ENCODE data around the gene ATP2B1. TPM values are rescaled to one million over a fixed set of nuclear protein-coding genes. Genes with fewer than 3 reads are reported as not detected.

The ATP2B1 gene
- total RNA-seq, 1 experiment from 2014 or later, result 48.5 TPM

DNA sequence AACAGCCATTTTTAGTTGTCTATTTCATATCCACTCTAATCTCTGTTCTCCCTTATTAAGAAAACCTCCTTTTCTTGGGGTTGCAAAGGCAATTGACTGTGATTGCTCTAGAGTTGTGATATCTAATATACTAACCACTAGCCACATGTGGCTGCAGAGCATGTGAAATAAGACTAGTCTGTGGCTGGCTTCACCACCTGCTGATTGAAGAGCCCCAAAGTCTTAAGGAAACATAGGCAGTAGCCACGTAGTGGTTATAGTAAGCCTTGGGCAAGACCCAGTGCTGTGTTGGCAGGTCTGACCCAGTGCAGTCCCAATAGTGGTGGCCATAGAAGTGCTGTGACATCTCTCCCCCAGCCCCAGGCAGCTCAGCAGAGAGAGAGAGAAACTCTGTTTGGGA is 28.4 kb upstream of the ATP2B1 start:
- ChIA-PET CTCF (no interaction called here), POLR2A (ENCODE audit: unreplicated experiment) (no interaction called here)
- Histone ChIP-seq H3K9ac (ENCODE audit: low read length) (no peak overlapping the region), H3K27me3 (ENCODE audit: low read length) (no peaks in the 10 kb centered on the region), H3K4me2 (ENCODE audit: low read length) (no peak overlapping the region), H3K79me2 (ENCODE audit: low read length) (no peaks in the 10 kb centered on the region), H3K4me3 (ENCODE audit: low read length) (no peak overlapping the region), H2AFZ (ENCODE audit: low read length) (no peak overlapping the region), H4K20me1 (ENCODE audit: low read length) (no peaks in the 10 kb centered on the region), H3K9me2 (replicated peaks; ENCODE audit: low read length) (no peaks in the 10 kb centered on the region), H3K27ac (ENCODE audit: low read length) (no peak overlapping the region), H3K4me1 (ENCODE audit: insufficient read depth, low read length) (peaks cover 26% of the 10 kb centered on the region), H3F3A (ENCODE audit: low read length, unreplicated experiment) (peaks cover 18% of the 10 kb centered on the region), H3K9me3 (ENCODE audit: low read length) (peaks cover 15% of the 10 kb centered on the region), H3K36me3 (ENCODE audit: low read depth, low read length) (peaks cover 13% of the 10 kb centered on the region)
- BruUV-seq (replicated peaks), result no TSS peak
- TF ChIP-seq EZH2 (IDR thresholded peaks at IDR 0.05; ENCODE audit: low read length, unreplicated experiment) (no peak), EZH2phosphoT487 (IDR thresholded peaks at IDR 0.05; ENCODE audit: borderline replicate concordance, low read length) (no peak)
- TF ChIP-seq, protein P1, sequence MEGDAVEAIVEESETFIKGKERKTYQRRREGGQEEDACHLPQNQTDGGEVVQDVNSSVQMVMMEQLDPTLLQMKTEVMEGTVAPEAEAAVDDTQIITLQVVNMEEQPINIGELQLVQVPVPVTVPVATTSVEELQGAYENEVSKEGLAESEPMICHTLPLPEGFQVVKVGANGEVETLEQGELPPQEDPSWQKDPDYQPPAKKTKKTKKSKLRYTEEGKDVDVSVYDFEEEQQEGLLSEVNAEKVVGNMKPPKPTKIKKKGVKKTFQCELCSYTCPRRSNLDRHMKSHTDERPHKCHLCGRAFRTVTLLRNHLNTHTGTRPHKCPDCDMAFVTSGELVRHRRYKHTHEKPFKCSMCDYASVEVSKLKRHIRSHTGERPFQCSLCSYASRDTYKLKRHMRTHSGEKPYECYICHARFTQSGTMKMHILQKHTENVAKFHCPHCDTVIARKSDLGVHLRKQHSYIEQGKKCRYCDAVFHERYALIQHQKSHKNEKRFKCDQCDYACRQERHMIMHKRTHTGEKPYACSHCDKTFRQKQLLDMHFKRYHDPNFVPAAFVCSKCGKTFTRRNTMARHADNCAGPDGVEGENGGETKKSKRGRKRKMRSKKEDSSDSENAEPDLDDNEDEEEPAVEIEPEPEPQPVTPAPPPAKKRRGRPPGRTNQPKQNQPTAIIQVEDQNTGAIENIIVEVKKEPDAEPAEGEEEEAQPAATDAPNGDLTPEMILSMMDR (conservative IDR thresholded peaks at IDR 0.05; ENCODE audit: low read depth, low read length), result no peak
- DNase-seq, result no peak
- intact Hi-C loops (cut with micrococcal nuclease), result no loop called here
- no peak for ATAC-seq

- BruUV-seq (replicated peaks), result no TSS peak
- peak; percentile 93 for DNase-seq
- no peak overlapping the region for H2AFZ ChIP-seq (ENCODE audit: low read length)
These were observed 25.1 kb upstream of the ATP2B1 start for GRCh38 chr12:89733579-89734201.

More at GRCh38 chr12:89733579-89734201, 25.1 kb upstream of the ATP2B1 start:
- ChIA-PET CTCF (no interaction called here), POLR2A (ENCODE audit: unreplicated experiment) (interaction anchor here (1.0 kb wide), 1 partner anchor 23 kb away, joined by 8 read pairs; no protein-coding TSS in a partner anchor)
- peak overlapping the region; percentile 0; the same call in 1 of the 2 replicates for H3K4me3 ChIP-seq (ENCODE audit: low read length)
- intact Hi-C loops (cut with micrococcal nuclease), result loop anchor here (1.0 to 5.0 kb wide), 4 partner anchors 23 to 216 kb away; no protein-coding TSS in a partner anchor
- H3K27me3 ChIP-seq (ENCODE audit: low read length), result no peaks in the 10 kb centered on the region
- H3K9ac ChIP-seq (ENCODE audit: low read length), result peak overlapping the region; percentile 43
- peak; percentile 74 for ATAC-seq
- peak overlapping the region; percentile 54 for H3K4me2 ChIP-seq (ENCODE audit: low read length)
- peaks cover 18% of the 10 kb centered on the region for H3F3A ChIP-seq (ENCODE audit: low read length, unreplicated experiment)
- 0 out of 2 replicates have a peak, but pooled peaks cover 5% of the 10 kb centered on the region for H3K9me3 ChIP-seq (ENCODE audit: low read length)
- H4K20me1 ChIP-seq (ENCODE audit: low read length), result no peaks in the 10 kb centered on the region
- H3K27ac ChIP-seq (ENCODE audit: low read length), result peak overlapping the region; percentile 89
- H3K9me2 ChIP-seq (replicated peaks; ENCODE audit: low read length), result no peaks in the 10 kb centered on the region
- peaks cover 10% of the 10 kb centered on the region for H3K36me3 ChIP-seq (ENCODE audit: low read depth, low read length)
- peaks cover 38% of the 10 kb centered on the region for H3K4me1 ChIP-seq (ENCODE audit: insufficient read depth, low read length)
- TF ChIP-seq EZH2phosphoT487 (IDR thresholded peaks at IDR 0.05; ENCODE audit: borderline replicate concordance, low read length) (no peak), EZH2 (IDR thresholded peaks at IDR 0.05; ENCODE audit: low read length, unreplicated experiment) (no peak)
- TF ChIP-seq, protein P1 (conservative IDR thresholded peaks at IDR 0.05; ENCODE audit: low read depth, low read length), result no peak
- no peaks in the 10 kb centered on the region for H3K79me2 ChIP-seq (ENCODE audit: low read length)
